Endothelial cell of umbilical vein (primary cell): Measurements from ENCODE around the gene PCDH8. TPM values are rescaled to one million over a fixed set of nuclear protein-coding genes. Genes with fewer than 3 reads are reported as not detected.

ENCODE experiments used
- BruUV-seq: library from RNA; stranded (reverse); fragments of 400-500 nt; replicated peaks from 2 replicates; lab custom pipeline; 2021; lab: Mats Ljungman, UMichigan
- CTCF ChIA-PET: fragments of 300-600, 350-600 bp; sonication (Branson Sonifier 250); formaldehyde crosslinking; loops from one replicate; lab custom pipeline; 2021; ENCODE audit warnings: antibody characterized with exemption, inconsistent platforms; lab: Charles Lee
- POLR2A ChIA-PET: fragments of 300-600, 350-600 bp; sonication (Branson Sonifier 250); formaldehyde crosslinking; loops from one replicate; lab custom pipeline; 2021; ENCODE audit warnings: antibody characterized with exemption, inconsistent platforms; lab: Charles Lee
- DNase-seq: peaks from one replicate; pipeline ENCODE4 v3.0.0-alpha.2; 2011; ENCODE audit warnings: low read depth, low spot score
- FAIRE-seq: peaks from 2 replicates; lab custom pipeline; 2011; peaks lifted over from hg19 to GRCh38; lab: Jason Lieb, UNC
- H2AFZ ChIP-seq: 2 replicates; pipeline ENCODE4 v1.6.0; 2012; ENCODE audit warnings: low read depth, low read length, control low read depth, inconsistent platforms
- H3K27ac ChIP-seq: 2 replicates; pipeline ENCODE4 v1.5.1; 2011; ENCODE audit warnings: low read depth, mild to moderate bottlenecking, control low read depth, low read length, moderate library complexity; ENCODE audit not compliant: insufficient read depth
- H3K27me3 ChIP-seq, 2 experiments: 2 replicates each; pipeline versions ENCODE4 v1.6.0 to v1.6.1; 2011; ENCODE audit warnings: low read length in 2 of 2, mixed read lengths in 1 of 2; ENCODE audit not compliant: control insufficient read depth in 2 of 2, insufficient read depth in 2 of 2
- H3K36me3 ChIP-seq, 2 experiments: 2 replicates in 1 of 2; 3 replicates in 1 of 2; pipeline ENCODE4 v1.5.1; 2011; ENCODE audit warnings: low read length in 2 of 2, mild to moderate bottlenecking in 1 of 2, moderate library complexity in 1 of 2; ENCODE audit not compliant: control insufficient read depth in 2 of 2, insufficient read depth in 2 of 2; ENCODE audit errors: extremely low read depth in 1 of 2
- H3K4me1 ChIP-seq: 3 replicates; pipeline ENCODE4 v1.5.1; 2011; ENCODE audit warnings: mild to moderate bottlenecking, low read length; ENCODE audit not compliant: control insufficient read depth, insufficient read depth; ENCODE audit errors: extremely low read depth
- H3K4me2 ChIP-seq: 2 replicates; pipeline ENCODE4 v1.6.1; 2011; ENCODE audit warnings: low read length, control low read depth, mixed read lengths; ENCODE audit not compliant: insufficient read depth
- H3K4me3 ChIP-seq, 3 experiments: fragments of 200-600 bp in 1 of 3; sonication (generic), shearing (Covaris generic) in 1 of 3; replicated peaks in 1 of 3; 2 replicates each; pipeline ENCODE4 v1.5.1; 2011 to 2016; ENCODE audit warnings: control low read depth in 3 of 3, low read length in 3 of 3, mild to moderate bottlenecking in 2 of 3, inconsistent platforms in 1 of 3, low read depth in 1 of 3, moderate library complexity in 1 of 3; ENCODE audit not compliant: insufficient read depth in 1 of 3
- H3K79me2 ChIP-seq: 2 replicates; pipeline ENCODE4 v1.6.0; 2012; ENCODE audit warnings: low read length, inconsistent platforms; ENCODE audit not compliant: control insufficient read depth, insufficient read depth
- H3K9ac ChIP-seq: replicated peaks from 2 replicates; pipeline ENCODE3; 2011; ENCODE audit warnings: low read length, control low read depth; ENCODE audit not compliant: insufficient read depth; ENCODE audit errors: extremely low read depth
- H3K9me1 ChIP-seq: replicated peaks from 3 replicates; pipeline ENCODE4 v1.6.0; 2011; ENCODE audit warnings: mild to moderate bottlenecking, low read length; ENCODE audit not compliant: control insufficient read depth, insufficient read depth; ENCODE audit errors: extremely low read depth
- H3K9me3 ChIP-seq: replicated peaks from 2 replicates; pipeline ENCODE4 v1.5.1; 2012; ENCODE audit warnings: low read length, inconsistent platforms; ENCODE audit not compliant: control insufficient read depth, insufficient read depth
- H4K20me1 ChIP-seq: replicated peaks from 2 replicates; pipeline ENCODE3; 2011; ENCODE audit warnings: mild to moderate bottlenecking, low read length; ENCODE audit not compliant: control insufficient read depth, insufficient read depth; ENCODE audit errors: extremely low read depth
- CTCF ChIP-seq, 2 donors: IDR thresholded peaks; 1 replicate in 1 of 2; 2 replicates in 1 of 2; pipeline ENCODE4 v1.5.1; 2011; ENCODE audit warnings: low read length in 2 of 2, mild to moderate bottlenecking in 2 of 2, moderate library complexity in 2 of 2, control low read depth in 1 of 2, inconsistent platforms in 1 of 2, low read depth in 1 of 2; ENCODE audit not compliant: insufficient read depth in 1 of 2; ENCODE audit errors: extremely low read depth in 1 of 2
- EZH2 ChIP-seq: IDR thresholded peaks from 2 replicates; pipeline ENCODE4 v1.6.1; 2012; ENCODE audit warnings: borderline replicate concordance, low read depth, mild to moderate bottlenecking, moderate library complexity, low read length, inconsistent platforms; ENCODE audit not compliant: severe bottlenecking
- GATA2 ChIP-seq: IDR thresholded peaks from 2 replicates; pipeline ENCODE4 v1.7.0; 2011; ENCODE audit warnings: low read depth, mild to moderate bottlenecking, moderate library complexity, mixed read lengths, low read length; ENCODE audit not compliant: insufficient read length, insufficient read depth
- JUN ChIP-seq: IDR thresholded peaks from 2 replicates; pipeline ENCODE4 v1.6.1; 2011; ENCODE audit warnings: borderline replicate concordance, low read depth; ENCODE audit not compliant: insufficient read length, insufficient read depth
- MAX ChIP-seq: IDR thresholded peaks from 2 replicates; pipeline ENCODE4 v1.6.1; 2011; ENCODE audit not compliant: insufficient read depth, insufficient read length
- MYC ChIP-seq: IDR thresholded peaks from one replicate; pipeline ENCODE4 v1.6.1; 2011; ENCODE audit warnings: mild to moderate bottlenecking, low read depth, low read length
- POLR2A ChIP-seq: IDR thresholded peaks from 2 replicates; pipeline ENCODE4 v1.6.1; 2012; ENCODE audit warnings: low read depth, mild to moderate bottlenecking, control low read depth, low read length
- POLR2AphosphoS5 ChIP-seq: IDR thresholded peaks from 2 replicates; pipeline ENCODE4 v1.6.1; 2012; ENCODE audit warnings: low read depth, mild to moderate bottlenecking, control low read depth, low read length, moderate library complexity; ENCODE audit not compliant: insufficient read depth
- dilution Hi-C: fragments of 300-500 bp; cut with MboI; formaldehyde crosslinking; loops from one replicate; pipeline ENCODE4 v1.15.0; 2019; ENCODE audit warnings: low sequenced_read_pairs; ENCODE audit not compliant: extremely low pct_ligation_motif_present
- intact Hi-C: fragments of 100-400 bp; cut with micrococcal nuclease; formaldehyde crosslinking; loops from one replicate; pipeline ENCODE4 v1.10.0; 2022
- polyA plus RNA-seq, 4 experiments: library from polyadenylated mRNA; depleted of rRNA in 3 of 4; stranded (reverse) in 3 of 4; unstranded in 1 of 4; fragments of >200 nt; gene quantifications; 2 replicates each; pipeline versions ENCODE4 v1.2.1 to v1.2.3, GENCODE V29; 2011 to 2012; ENCODE audit warnings: missing spikeins in 1 of 4
- total RNA-seq: library from RNA; stranded (reverse); gene quantifications from 2 replicates; pipeline ENCODE4 v1.2.3, GENCODE V29; 2021

The PCDH8 gene
- total and polyA plus RNA-seq, 2 donors (not counting 3 experiments of a cell fraction or from before 2014, with no cell fraction given), result not detected

- dilution Hi-C loops (no loop called here), intact Hi-C loops (no loop called here)
- no peak for FAIRE-seq
- ChIA-PET POLR2A (no interaction called here), CTCF (no interaction called here)
- no peak overlapping the region for H3K4me3 ChIP-seq
- no peak overlapping the region for H3K4me2 ChIP-seq
- no peaks in the 10 kb centered on the region for H3K9me1 ChIP-seq
- no peak overlapping the region for H3K27ac ChIP-seq
- H3K9ac ChIP-seq, result no peak overlapping the region
- no peaks in the 10 kb centered on the region for H3K9me3 ChIP-seq
- H3K36me3 ChIP-seq, result no peaks in the 10 kb centered on the region
- H3K4me1 ChIP-seq, result no peaks in the 10 kb centered on the region
- H4K20me1 ChIP-seq, result no peaks in the 10 kb centered on the region
- H3K27me3 ChIP-seq, result no peaks in the 10 kb centered on the region
- BruUV-seq, result no TSS peak
- TF ChIP-seq MYC (no peak), GATA2 (no peak), MAX (no peak), POLR2A (no peak), EZH2 (no peak), CTCF (IDR thresholded peaks at IDR 0.05; ENCODE audit: extremely low read depth in 1 of 2, insufficient read depth in 1 of 2, low read depth in 1 of 2, low read length in 2 of 2) (no peak)
- H2AFZ ChIP-seq, result no peak overlapping the region
- no peak for DNase-seq
- H3K79me2 ChIP-seq, result no peaks in the 10 kb centered on the region
These were observed 51.3 kb downstream of the PCDH8 start for GRCh38 chr13:52797176-52797575.

DNA sequence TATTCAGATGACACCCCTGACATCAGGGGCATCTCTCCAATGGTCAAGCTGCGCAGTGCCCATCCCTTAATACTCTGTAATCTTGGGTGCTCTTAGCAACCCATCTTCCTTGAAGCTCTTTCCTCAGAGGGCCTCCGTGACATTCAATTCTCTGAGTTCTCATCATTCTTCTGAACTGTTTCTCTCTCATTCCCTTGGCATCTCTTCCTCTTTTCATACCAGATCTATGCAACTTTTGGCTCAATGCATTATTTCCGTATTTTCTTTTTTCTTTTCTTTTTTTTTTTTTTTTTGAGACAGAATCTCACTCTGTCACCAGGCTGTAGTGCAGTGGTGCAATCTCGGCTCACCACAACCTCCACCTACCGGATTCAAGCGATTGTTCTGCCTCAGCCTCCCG, 53.9 kb downstream of the PCDH8 start:
- Histone ChIP-seq H3K79me2 (no peaks in the 10 kb centered on the region), H3K4me3 (no peak overlapping the region), H3K27ac (no peak overlapping the region), H3K9me1 (no peaks in the 10 kb centered on the region), H3K27me3 (no peaks in the 10 kb centered on the region), H3K36me3 (no peaks in the 10 kb centered on the region), H3K9ac (no peak overlapping the region), H3K9me3 (no peaks in the 10 kb centered on the region), H2AFZ (no peak overlapping the region), H3K4me2 (no peak overlapping the region), H3K4me1 (no peaks in the 10 kb centered on the region), H4K20me1 (no peaks in the 10 kb centered on the region)
- no peak for FAIRE-seq
- intact Hi-C loops (no loop called here), dilution Hi-C loops (no loop called here)
- POLR2A ChIA-PET, result no interaction called here
- no peak for DNase-seq
- TF ChIP-seq POLR2AphosphoS5, result no peak
- TF ChIP-seq GATA2, result no peak
- TF ChIP-seq POLR2A, result no peak
- no peak for TF ChIP-seq CTCF (IDR thresholded peaks at IDR 0.05; ENCODE audit: extremely low read depth in 1 of 2, insufficient read depth in 1 of 2, low read depth in 1 of 2, low read length in 2 of 2)
- TF ChIP-seq JUN, result no peak
- no TSS peak for BruUV-seq
- CTCF ChIA-PET, result interaction anchor here (0.7 to 0.9 kb wide), 2 partner anchors 15 to 206 kb away, joined by 3 to 5 read pairs; no protein-coding TSS in a partner anchor
